T-helper 22 cell (primary cell): Measurements from ENCODE around the gene PLEKHG2.
"Not testable (repeated sequence)": the region's sequence is repeated elsewhere in the genome, so short reads cannot be mapped to it uniquely, and the experiment has no call there.

Experiments
- DNase-seq: peaks from one replicate; pipeline ENCODE4 v3.0.0-alpha.2; 2020; ENCODE audit warnings: low read depth

The PLEKHG2 gene

DNA sequence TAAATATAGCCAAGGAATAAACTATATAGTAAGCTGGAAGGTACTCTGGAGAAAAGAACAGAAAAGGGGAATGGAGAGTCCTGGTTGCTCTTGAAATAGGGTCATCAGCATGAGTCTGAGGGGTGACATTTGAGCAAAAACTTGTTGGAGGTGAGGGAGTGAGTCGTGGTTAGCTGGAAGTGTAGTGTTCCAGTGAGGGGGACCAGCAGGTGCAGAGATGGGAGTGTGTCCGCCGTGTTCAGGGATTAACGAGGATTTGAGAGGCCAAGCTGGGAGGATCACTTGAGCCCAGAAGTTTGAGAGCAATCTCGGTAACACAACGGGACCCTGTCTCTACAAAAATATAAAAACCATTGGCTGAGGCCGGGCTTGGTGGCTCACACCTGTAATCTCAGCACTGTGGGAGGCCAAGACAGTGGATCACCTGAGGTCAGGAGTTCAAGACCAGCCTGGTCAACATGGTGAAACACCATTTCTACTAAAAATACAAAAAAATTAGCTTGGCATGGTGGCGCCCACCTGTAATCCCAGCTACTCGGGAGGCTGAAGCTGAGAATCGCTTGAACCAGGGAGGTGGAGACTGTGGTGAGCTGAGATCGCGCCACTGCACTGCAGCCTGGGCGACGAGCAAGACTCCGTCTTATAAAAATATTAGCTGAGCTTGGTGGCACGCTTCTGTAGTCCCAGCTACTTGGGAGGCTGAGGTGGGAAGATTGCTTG, 34.1 kb downstream of the PLEKHG2 start:
- DNase-seq: no peak

DNA sequence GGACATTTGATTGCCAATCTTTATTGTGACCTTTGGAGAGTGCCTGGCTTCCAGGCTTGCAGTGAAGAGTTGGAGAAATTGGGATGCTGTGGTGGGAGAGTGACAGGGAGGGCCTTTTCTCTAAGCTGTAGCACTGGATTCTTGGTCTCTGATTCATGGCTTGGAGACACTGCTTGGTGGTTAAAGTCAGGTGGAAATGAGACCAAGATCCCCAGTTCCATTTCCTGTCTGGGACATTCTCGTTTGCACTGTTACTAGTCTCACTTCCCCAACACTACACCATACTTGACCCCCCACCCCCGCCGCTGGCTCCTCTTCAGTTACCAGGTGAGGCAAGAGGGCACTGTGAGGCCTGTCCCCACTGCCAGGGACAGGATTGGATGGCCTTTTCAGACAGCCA, 35.8 kb downstream of the PLEKHG2 start:
- no peak for DNase-seq

DNA sequence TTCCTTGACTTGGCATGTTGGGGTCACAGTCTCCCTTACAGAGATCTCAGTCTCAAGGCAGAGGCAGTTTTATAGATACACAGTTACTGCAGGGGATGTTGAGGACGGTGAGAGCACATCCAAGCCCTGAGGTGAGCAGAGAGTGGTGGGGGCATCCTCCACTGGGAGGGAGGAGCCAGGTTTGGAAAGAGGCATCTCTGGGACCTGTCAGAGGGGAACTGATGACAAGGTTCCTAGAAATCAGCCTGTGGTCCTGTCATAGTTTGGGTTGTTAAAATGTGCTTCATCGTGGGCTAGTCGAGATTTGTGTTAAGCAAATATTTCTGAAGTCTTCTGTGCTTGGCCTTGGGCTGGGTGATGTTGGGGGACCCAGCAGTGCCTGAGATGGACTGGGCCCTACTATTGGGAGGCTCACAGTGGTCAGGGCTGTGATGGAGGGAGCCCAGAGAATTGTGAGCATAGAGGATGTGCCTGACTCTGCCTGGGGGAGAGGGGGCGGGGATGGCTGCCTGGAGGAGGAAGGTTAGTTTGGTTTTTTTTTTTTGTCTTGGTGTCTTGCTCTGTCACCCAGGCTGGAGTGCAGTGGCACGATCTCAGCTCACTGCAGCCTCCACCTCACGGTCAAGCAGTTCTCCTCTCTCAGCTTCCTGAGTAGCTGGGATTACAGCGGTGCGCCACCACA, 36.8 kb downstream of the PLEKHG2 start:
- DNase-seq: no peak

DNA sequence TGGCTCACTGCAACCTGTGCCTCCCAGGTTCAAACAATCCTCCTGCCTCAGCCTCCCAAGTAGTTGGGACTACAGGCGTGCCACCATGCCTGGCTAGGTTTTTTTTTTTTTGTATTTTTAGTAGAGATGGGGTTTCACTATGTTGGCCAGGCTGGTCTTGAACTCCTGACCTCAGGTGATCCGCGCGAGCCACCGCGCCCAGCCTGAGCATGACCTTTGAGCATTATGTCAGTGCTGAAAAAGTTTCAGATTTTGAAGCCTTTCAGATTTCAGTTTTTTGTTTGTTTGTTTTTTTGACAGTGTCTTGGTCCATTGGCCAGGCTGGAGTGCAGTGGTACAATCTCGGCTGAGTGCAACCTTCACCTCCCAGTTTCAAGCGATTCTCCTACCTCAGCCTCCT, 38.8 kb downstream of the PLEKHG2 start:
- not testable (repeated sequence) for DNase-seq

DNA sequence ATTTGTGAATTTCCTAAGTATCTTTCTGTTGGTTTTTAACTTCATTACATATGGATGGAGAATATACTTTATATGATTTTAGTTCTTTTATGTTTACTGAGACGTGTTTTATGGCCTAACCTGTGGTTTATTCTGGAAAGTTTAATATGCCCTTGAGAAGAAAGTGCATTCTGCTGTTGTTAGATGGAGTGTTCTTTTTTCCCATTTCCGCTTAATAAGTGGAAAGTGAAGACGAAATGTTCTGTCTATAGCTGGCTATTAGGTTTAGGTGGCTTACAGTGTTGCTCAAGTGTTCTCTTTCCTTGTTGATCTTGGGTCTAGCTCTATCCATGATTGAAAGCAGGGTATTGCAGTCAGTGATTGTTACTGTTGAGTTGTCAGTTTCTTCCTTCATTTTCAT, 50.9 kb downstream of the PLEKHG2 start:
- no peak for DNase-seq

DNA sequence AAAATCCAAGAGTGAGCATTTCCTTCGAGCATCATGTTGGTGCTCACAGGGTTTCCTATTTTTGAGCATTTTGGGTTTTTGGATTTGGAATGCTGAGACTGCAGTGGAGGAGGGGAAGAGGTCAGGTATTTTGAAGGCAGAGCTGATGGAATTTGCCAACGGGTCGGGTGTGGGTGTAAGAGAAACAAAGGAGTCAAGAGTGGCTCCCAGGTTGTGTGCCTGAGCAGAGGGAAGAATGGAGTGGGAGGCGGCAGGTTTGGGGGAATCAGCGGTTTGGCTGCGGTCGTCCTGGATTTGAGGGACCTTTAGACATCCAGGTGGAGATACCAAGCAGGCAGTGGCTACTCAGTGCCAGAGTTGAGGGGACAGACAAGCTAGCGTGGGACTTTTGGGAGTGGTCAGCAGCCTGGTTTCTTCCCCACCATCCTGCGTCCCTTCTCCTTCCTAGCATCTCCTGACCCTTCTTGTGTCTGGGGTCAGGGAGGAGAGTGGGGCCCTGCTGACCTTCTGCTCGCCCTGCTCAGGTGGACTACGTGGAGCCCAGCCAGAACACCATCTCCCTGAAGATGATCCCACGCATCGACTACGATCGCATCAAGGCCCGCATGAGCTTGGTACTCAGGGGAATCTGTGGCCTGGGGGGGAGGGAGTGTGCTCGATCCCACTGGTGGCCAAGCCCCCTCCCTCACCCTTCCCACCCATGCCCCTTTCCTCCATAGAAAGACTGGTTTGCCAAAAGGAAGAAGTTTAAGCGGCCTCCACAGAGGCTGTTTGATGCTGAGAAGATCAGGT, 53.7 kb downstream of the PLEKHG2 start:
- DNase-seq: no peak

DNA sequence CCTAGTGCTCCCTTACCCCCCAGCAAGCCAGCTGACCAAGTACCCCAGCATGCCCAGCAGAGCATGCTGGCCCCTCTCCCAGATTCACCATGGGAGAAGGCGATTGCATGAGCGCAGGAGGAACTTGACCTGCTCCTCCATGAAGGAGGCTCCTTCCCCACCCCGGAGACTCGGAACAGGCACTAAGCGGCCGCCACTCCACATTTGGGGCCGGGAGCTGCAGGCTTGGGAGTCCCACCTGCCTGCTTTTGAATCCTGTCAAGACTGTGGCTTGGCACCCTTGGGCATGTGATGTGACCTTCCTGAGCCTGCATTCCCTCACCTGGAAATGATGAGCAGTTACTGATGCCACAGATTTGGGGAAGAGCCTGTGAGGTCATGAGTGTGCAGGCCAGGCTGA, 55.5 kb downstream of the PLEKHG2 start:
- no peak for DNase-seq

DNA sequence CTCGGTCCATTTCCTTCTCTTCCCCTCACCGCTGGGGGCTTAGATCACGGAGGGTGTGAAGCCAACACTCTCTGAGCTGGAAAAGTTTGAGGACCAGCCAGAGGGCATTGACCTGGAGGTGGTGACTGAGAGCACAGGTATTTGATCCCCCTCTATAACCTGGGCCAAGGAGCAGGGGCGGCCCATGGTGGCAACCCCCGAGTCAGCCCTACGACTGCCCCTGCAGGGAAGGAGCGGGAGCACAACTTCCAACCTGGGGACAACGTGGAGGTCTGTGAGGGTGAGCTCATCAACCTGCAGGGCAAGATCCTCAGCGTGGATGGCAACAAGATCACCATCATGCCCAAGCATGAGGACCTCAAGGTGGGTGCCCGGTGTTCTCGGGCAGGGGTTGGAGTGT, 56.6 kb downstream of the PLEKHG2 start:
- no peak for DNase-seq

DNA sequence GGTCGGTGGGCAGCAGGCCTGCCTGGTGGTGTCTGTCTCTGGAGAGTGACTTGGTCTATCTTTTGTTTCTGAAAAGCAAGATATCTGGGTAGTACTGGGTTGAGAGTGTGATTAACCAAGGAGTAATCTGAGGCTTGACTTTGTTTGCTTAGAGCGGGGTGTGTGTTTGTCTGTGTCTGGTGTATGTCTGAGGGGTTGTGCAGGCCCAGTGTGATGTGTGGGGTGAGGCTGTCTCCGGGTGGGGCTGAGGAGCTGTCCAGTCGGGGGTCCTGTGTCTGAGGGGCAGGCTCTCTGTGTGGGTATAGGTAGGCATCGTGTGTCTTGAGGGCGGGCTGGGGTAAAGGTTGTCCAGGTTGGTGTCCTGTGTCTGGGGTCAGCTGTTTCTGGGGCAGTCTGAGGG, 57.1 kb downstream of the PLEKHG2 start:
- DNase-seq: no peak

DNA sequence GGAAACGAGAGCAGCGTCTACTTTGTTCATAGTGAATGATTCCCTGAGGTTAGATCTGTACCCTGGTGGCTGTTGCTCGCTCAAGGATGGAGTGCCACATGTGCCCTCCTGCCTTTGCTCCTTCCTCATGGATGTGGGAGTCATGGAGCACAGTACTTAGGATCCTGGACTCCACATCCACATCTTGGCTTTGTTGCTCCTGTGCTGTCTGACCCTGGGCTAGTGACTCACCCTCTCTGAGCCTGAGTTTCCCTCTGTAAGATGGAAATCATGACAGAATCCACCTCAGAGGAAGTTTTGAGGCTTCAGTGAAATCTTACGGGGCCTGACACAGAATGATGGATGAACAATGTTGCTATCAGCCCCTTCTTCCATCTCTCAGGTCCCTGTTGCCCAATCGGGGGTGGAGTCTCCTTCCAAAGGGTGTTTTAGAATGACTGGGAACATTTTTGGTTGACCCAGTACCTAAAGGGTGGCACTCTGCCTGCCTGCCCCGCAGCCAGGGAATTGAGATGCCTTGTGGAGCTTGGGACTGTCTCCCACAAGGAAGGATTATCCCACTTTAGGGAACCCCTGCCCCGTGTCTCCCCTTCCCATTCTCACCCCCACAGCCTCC, 58.4 kb downstream of the PLEKHG2 start:
- no peak for DNase-seq

DNA sequence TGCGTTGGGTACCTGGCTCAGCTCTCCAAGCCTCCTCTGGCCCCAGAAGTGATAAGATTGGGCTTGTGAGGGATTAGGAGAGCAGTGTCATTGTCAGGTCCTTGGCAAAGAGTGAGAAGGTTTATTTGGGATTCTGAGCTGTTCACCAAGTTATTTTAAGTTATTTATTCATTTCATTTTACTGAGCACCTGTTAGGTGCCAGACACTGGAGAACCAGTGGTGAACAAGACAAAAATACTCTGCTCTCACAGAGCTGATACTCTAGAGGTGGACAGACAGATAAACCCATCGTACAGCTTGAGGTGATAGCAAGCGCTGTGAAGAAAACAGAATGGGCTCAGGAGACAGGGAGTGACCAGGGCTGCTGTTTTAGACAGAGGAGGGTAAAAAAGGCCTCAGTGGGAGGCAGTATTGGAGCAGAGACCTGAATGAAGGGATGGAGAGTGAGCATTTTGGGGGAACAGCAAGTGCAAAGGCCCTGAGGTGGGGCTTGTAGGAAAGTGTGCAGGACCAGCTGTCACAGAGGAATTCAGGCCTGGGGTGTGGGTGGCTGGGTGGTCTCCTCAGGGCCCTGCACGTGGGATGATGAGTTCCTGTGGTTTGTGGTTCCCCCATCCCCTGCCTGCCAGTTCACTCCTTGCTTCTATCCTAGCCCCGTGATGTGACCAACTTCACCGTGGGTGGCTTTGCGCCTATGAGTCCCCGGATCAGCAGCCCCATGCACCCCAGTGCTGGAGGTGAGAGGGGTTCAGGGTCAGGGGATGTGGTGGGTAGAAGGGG, 59.5 kb downstream of the PLEKHG2 start:
- no peak for DNase-seq

DNA sequence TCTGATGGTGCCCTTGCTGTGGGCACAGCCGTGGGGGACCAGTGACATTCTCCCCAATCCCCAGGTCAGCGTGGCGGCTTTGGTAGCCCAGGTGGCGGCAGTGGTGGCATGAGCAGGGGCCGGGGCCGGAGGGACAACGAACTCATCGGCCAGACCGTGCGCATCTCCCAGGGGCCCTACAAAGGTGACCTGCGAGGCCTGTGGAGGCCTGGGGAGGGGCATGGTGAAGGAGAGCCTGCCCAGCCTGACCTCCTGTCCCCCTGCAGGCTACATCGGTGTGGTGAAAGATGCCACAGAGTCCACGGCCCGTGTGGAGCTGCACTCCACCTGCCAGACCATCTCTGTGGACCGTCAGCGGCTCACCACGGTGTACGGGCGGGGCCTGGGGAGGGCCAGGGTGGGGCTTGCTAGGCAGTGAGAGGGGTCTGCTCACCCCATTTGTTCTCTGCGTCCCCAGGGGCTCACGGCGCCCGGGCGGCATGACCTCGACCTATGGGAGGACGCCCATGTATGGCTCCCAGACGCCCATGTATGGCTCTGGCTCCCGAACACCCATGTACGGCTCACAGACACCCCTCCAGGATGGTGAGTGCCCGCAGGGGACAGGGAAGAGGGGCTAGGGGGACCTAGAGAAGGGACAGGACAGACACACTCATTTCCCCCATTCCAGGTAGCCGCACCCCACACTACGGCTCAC, 60.4 kb downstream of the PLEKHG2 start:
- no peak for DNase-seq

DNA sequence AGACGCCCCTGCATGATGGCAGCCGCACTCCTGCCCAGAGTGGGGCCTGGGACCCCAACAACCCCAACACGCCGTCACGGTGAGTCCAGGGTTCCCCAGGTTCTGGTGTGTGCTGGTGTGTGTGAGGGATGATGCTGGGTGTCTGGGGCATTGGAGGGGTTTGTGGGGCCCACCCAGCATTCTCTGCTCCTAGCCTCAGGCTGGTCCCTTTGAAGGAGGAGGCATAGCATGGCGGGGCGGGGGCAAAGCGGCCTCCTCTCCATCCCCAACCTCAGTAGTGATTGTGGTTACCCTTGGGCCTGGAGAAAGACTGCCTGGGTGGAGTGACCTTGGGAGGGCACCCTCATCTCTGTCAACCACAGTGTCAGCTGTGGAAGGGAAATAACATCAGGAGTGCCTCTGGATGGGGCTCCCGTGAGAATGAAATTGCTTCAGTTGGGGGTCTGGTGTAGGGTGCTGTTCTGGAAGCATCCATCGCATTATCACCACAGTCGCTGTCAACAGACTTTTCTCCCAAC, 61.0 kb downstream of the PLEKHG2 start:
- no peak for DNase-seq

DNA sequence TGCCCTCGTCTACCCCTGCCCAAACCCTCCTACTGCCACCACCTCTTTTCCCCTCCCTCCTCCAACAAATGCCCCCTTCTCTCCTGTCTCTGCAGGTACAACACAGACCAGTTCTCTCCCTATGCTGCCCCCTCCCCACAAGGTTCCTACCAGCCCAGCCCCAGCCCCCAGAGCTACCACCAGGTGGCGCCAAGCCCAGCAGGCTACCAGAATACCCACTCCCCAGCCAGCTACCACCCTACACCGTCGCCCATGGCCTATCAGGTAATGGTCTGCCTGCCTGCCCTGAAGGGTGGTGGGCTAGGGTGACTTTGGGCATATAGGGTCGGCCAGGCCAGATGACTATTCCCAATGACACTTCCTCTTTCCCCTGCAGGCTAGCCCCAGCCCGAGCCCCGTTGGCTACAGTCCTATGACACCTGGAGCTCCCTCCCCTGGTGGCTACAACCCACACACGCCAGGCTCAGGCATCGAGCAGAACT, 61.7 kb downstream of the PLEKHG2 start:
- peak; percentile 31 for DNase-seq

DNA sequence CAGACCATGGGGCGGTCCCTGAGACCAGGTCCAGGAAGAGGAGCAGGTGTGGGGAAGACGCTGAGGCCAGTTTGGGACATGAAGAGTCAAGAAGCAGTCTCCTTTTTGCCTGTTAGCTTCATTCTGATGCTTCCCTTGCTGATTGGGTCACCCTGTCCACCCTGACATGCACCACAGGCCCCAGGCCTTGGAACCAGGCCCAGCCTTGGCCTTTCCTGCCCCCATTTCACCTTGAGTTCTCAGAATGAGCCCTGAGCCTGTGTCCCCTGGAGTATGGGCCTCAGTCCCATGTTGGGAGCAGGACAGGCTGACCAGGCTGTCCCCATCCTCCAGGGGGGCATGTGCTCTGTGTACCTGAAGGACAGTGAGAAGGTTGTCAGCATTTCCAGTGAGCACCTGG, 63.3 kb downstream of the PLEKHG2 start:
- DNase-seq: no peak
